Right hindlimb (tissue), 1 donor: Measurements from ENCODE around the gene NOX1.
A peak's percentile ranks its signal among the peaks of the same experiment; 100 is the strongest.

ENCODE experiments used
- DNase-seq: peaks from one replicate; pipeline ENCODE4 v3.0.0-alpha.2; 2018

The NOX1 gene

GRCh38 chrX:100874325-100874724 lies at the start of gene NOX1:
Gene NOX1 (minus strand): TSS chrX:100874359. CDS start chrX:100874139, 220 bp downstream.
- no peak for DNase-seq

- no peak for DNase-seq
Observed at GRCh38 chrX:100915562-100915961, 41.4 kb upstream of the NOX1 start.

GRCh38 chrX:100913111-100913510 lies 39.0 kb upstream of the NOX1 start:
- no peak for DNase-seq

- DNase-seq: no peak
Observed at GRCh38 chrX:100911731-100912130, 37.6 kb upstream of the NOX1 start.

GRCh38 chrX:100905620-100906019 lies 31.5 kb upstream of the NOX1 start:
- no peak for DNase-seq

GRCh38 chrX:100904433-100904832 lies 30.3 kb upstream of the NOX1 start:
- no peak for DNase-seq

- DNase-seq: no peak
Observed at GRCh38 chrX:100895365-100896075, 21.4 kb upstream of the NOX1 start.

- DNase-seq: no peak
Observed at GRCh38 chrX:100883654-100884053, 9.5 kb upstream of the NOX1 start.

- no peak for DNase-seq
Observed at GRCh38 chrX:100880368-100880767, 6.2 kb upstream of the NOX1 start.

GRCh38 chrX:100871594-100872560 lies 2.3 kb downstream of the NOX1 start:
- no peak for DNase-seq

GRCh38 chrX:100870527-100870926 lies 3.6 kb downstream of the NOX1 start:
- DNase-seq: no peak

GRCh38 chrX:100868273-100868672 lies 5.9 kb downstream of the NOX1 start:
- no peak for DNase-seq

- DNase-seq: no peak
Observed at GRCh38 chrX:100864657-100865391, 9.3 kb downstream of the NOX1 start.

- no peak for DNase-seq
Observed at GRCh38 chrX:100863326-100863864, 10.8 kb downstream of the NOX1 start.

- no peak for DNase-seq
Observed at GRCh38 chrX:100852810-100853209, 21.3 kb downstream of the NOX1 start.

GRCh38 chrX:100850317-100850716 lies 23.8 kb downstream of the NOX1 start:
- no peak for DNase-seq

- no peak for DNase-seq
Observed at GRCh38 chrX:100831219-100831946, 42.8 kb downstream of the NOX1 start.

- DNase-seq: no peak
Observed at GRCh38 chrX:100830547-100830946, 43.6 kb downstream of the NOX1 start.

- no peak for DNase-seq
Observed at GRCh38 chrX:100830143-100830542, 44.0 kb downstream of the NOX1 start.

GRCh38 chrX:100829730-100830129 lies 44.4 kb downstream of the NOX1 start:
- no peak for DNase-seq

GRCh38 chrX:100819837-100820666 lies 54.1 kb downstream of the NOX1 start, which contains the start of gene CSTF2:
Gene CSTF2 (plus strand): TSS chrX:100820391. CDS start chrX:100820417, 26 bp downstream.
- peak; percentile 89 for DNase-seq
